ENCODE data around the gene CIAO2A. TPM values are rescaled to one million over a fixed set of nuclear protein-coding genes. Genes with fewer than 3 reads are reported as not detected.

Gene CIAO2A
- total RNA-seq, 4 donors from 2014 or later: 26.6 to 65.2 (median 55.1) TPM

DNA sequence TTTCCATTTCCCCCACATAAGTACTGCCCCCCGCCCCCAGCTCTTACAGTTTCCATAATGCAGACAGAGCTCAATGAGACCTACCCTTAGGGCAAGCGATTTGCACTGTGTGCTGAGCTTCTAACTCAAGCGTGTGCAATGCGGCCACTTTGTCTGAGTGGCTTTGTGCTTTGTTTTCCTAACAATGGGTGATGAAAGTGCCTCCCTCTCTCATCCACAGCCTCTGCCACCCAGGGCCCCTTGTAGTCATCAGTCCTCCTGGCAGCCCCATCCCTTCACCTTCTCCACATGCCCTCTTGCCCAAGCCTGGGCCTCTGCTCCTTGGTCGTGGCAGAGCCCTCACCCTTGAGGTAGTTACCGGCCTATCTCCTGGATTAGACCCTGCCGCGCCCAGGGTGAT, 64.5 kb downstream of the CIAO2A start:
- Histone ChIP-seq H3K27ac (peak overlapping the region in 3 of 4 donors; percentile 47 to 86 (median 84)), H3K4me1 (peaks cover 51 to 60% of the 10 kb centered on the region in 2 donors), H3K4me3 (no peak overlapping the region), H3K36me3 (peaks cover 0 to 2% of the 10 kb centered on the region in 2 donors), H3K27me3 (no peaks in the 10 kb centered on the region), H3K9me3 (no peaks in the 10 kb centered on the region)
- ATAC-seq (no peak), DNase-seq (no peak)
- no peak for TF ChIP-seq POLR2A (IDR thresholded peaks at IDR 0.05)
- TF ChIP-seq, protein P1, sequence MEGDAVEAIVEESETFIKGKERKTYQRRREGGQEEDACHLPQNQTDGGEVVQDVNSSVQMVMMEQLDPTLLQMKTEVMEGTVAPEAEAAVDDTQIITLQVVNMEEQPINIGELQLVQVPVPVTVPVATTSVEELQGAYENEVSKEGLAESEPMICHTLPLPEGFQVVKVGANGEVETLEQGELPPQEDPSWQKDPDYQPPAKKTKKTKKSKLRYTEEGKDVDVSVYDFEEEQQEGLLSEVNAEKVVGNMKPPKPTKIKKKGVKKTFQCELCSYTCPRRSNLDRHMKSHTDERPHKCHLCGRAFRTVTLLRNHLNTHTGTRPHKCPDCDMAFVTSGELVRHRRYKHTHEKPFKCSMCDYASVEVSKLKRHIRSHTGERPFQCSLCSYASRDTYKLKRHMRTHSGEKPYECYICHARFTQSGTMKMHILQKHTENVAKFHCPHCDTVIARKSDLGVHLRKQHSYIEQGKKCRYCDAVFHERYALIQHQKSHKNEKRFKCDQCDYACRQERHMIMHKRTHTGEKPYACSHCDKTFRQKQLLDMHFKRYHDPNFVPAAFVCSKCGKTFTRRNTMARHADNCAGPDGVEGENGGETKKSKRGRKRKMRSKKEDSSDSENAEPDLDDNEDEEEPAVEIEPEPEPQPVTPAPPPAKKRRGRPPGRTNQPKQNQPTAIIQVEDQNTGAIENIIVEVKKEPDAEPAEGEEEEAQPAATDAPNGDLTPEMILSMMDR (IDR thresholded peaks at IDR 0.05 in 4 of 5, conservative IDR thresholded peaks at IDR 0.05 in 1 of 5): no peak
- intact Hi-C loops (cut with DNase I; ENCODE audit: low total_unique reads): no loop called here
- in situ Hi-C loops (cut with MboI; ENCODE audit: low sequenced_read_pairs in 4 of 4): no loop called here

DNA sequence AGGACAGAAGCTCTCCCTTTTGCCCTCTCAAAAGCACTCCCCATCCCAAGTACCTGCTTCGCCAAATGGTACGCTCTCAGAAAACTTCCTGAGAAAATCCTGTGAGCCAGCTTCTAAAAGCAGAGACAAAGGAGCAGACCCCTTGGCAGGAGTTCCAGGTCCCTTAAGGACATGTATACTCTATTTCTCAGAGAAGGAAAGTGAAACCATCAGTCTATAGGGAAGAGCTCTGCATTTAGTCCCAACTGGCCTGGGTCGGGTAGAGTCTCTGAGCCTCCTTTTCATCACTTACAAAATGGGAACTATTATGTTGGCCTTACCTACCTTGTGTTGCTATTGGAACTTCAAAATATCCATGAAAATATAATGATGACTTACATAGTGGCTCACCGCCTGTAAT, 67.0 kb downstream of the CIAO2A start:
- TF ChIP-seq, protein P1 (IDR thresholded peaks at IDR 0.05 in 4 of 5, conservative IDR thresholded peaks at IDR 0.05 in 1 of 5): no peak
- no peak for TF ChIP-seq POLR2A (IDR thresholded peaks at IDR 0.05)
- Histone ChIP-seq H3K27me3 (no peaks in the 10 kb centered on the region), H3K9me3 (no peaks in the 10 kb centered on the region), H3K4me1 (peaks cover 76% of the 10 kb centered on the region in 2 donors), H3K27ac (peak overlapping the region; percentile 23 to 94 (median 85)), H3K36me3 (no peaks in the 10 kb centered on the region), H3K4me3 (no peak overlapping the region)
- intact Hi-C loops (cut with DNase I; ENCODE audit: low total_unique reads): no loop called here
- in situ Hi-C loops (cut with MboI; ENCODE audit: low sequenced_read_pairs in 4 of 4): no loop called here
- no peak for ATAC-seq
- DNase-seq: no peak

DNA sequence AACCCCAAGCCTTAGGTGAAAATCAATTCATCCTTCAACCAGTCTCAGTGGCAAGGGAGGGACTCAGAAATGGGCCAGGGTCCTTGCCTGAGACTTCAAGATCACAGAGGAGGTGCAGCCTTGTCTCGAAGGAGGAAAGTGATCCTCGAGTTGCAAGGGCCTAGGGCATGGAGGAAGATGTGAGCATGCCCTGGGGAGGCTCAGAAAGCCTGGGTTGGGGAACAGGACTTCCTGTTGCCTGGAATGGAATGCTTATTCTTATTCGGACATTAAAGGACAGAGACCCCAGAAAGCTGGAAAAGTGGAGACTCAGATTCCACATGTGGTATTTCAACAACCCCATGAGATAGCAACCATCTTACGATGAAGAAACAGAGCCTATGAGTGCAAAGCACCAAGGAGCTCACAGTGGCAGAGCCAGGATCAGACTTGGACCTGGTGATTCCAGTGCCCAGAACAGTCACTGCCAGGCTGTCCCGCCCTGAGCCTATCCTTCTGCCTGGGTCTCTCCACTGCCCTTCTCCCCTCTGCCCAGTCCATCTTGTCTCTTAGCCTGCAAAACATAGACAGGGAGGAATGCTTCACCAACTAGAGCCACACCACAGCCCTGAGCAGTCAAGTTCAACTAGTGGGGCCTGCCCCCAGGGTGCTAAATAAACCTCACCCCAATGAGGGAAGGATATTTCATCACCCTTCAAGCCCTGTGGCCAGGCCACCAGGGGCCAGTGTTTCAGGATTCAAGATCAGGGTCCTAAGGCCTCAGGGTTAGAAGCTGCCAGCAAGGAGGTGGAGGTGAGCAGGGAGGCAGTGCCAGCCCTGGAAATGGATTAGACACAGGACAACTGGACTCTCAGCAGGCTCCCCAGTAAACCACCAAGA, 69.2 kb downstream of the CIAO2A start:
- Histone ChIP-seq H3K9me3 (no peaks in the 10 kb centered on the region), H3K4me3 (no peak overlapping the region), H3K27ac (peak overlapping the region; percentile 84 to 94 (median 90)), H3K4me1 (peaks cover 86 to 87% of the 10 kb centered on the region in 2 donors), H3K27me3 (no peaks in the 10 kb centered on the region), H3K36me3 (no peaks in the 10 kb centered on the region)
- peak in 1 of 2 donors; percentile 57 for DNase-seq
- intact Hi-C loops (cut with DNase I; ENCODE audit: low total_unique reads) (no loop called here), in situ Hi-C loops (cut with MboI; ENCODE audit: low sequenced_read_pairs in 4 of 4) (no loop called here)
- no peak for TF ChIP-seq POLR2A (IDR thresholded peaks at IDR 0.05)
- TF ChIP-seq, protein P1 (IDR thresholded peaks at IDR 0.05 in 4 of 5, conservative IDR thresholded peaks at IDR 0.05 in 1 of 5): peak in 1 of 5 experiments; percentile 13
- peak in 1 of 2 donors; percentile 22 for ATAC-seq

DNA sequence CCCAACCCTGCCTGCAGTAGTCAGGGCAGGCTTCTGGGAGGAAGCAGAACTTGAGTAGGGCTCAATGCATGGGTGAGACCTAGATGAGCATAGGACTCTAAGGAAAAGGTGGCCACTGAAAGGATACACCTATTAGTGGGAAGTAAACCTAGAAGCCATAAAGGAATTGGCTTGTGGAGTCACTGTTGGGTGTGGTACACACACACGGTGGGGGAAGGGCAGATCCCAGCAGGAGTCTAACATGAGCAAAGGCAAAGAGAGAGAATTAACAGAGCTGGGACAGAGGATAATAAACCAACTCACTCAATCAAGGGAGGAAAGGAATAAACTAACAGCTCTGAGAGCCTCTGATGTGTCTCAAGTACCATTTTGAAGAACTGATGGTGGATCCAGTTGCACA, 70.4 kb downstream of the CIAO2A start:
- H3K27me3 ChIP-seq: no peaks in the 10 kb centered on the region
- DNase-seq (no peak), ATAC-seq (no peak)
- peaks cover 93 to 96% of the 10 kb centered on the region in 2 donors for H3K4me1 ChIP-seq
- peak overlapping the region; percentile 84 to 94 (median 90) for H3K27ac ChIP-seq
- H3K9me3 ChIP-seq: no peaks in the 10 kb centered on the region
- H3K36me3 ChIP-seq: no peaks in the 10 kb centered on the region
- TF ChIP-seq POLR2A (IDR thresholded peaks at IDR 0.05): no peak
- TF ChIP-seq, protein P1 (IDR thresholded peaks at IDR 0.05 in 4 of 5, conservative IDR thresholded peaks at IDR 0.05 in 1 of 5): no peak
- in situ Hi-C loops (cut with MboI; ENCODE audit: low sequenced_read_pairs in 4 of 4): no loop called here
- intact Hi-C loops (cut with DNase I; ENCODE audit: low total_unique reads): no loop called here
- no peak overlapping the region for H3K4me3 ChIP-seq
